ENCODE measurements around the gene MYH9.

The MYH9 gene

GRCh38 chr22:36339171-36340065 lies 48.3 kb downstream of the MYH9 start:
- H3K4me3 ChIP-seq (ENCODE audit: low read depth, low read length) = no peak overlapping the region
- TF ChIP-seq, protein P1, sequence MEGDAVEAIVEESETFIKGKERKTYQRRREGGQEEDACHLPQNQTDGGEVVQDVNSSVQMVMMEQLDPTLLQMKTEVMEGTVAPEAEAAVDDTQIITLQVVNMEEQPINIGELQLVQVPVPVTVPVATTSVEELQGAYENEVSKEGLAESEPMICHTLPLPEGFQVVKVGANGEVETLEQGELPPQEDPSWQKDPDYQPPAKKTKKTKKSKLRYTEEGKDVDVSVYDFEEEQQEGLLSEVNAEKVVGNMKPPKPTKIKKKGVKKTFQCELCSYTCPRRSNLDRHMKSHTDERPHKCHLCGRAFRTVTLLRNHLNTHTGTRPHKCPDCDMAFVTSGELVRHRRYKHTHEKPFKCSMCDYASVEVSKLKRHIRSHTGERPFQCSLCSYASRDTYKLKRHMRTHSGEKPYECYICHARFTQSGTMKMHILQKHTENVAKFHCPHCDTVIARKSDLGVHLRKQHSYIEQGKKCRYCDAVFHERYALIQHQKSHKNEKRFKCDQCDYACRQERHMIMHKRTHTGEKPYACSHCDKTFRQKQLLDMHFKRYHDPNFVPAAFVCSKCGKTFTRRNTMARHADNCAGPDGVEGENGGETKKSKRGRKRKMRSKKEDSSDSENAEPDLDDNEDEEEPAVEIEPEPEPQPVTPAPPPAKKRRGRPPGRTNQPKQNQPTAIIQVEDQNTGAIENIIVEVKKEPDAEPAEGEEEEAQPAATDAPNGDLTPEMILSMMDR (IDR thresholded peaks at IDR 0.05; ENCODE audit: low read depth, low read length) = no peak

GRCh38 chr22:36337365-36338130 lies 50.2 kb downstream of the MYH9 start:
- TF ChIP-seq, protein P1 (IDR thresholded peaks at IDR 0.05; ENCODE audit: low read depth, low read length) = no peak
- no peak overlapping the region for H3K4me3 ChIP-seq (ENCODE audit: low read depth, low read length)

DNA sequence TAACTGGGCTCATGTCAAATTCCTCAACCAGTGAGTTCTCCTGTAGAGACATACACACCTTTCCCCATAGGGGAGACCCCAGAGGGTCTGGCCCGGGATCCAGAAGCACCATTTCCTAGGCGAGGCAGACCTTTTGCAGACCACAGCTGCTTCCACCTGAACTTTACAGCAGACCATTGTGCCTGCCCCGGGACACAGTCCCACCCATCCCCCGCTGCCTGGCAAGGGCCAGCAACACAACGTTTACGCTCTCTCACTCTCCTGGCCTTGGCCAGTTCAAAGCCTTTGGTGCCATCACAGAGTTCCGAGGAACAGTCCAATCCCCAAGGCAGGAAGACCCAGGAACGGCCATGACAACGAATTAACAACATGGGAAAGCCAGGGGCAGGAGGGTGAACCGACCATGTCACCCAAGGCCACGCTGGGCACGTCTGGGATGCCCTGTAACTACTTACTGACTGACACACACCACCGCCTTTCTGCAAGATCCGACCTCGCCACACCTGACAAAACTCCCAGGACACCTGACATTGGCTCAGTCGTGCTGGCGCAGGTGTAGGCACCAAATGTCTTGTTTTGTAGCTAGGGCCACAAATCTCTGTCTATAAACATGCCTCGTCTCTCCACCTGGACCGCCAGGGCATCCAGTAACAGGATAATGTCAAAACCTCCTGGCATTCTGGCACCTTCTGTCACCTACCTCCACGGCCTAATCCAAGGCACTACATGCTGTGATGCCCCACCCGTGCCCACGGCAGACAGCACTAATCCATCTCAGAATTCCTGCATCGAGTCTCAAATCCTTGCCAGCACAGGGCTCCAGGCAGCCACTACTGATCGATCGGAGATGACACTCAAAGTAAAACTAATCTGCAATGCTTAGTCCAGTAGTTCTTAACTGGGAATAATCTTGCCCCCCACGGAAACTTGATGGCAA lies 51.3 kb downstream of the MYH9 start:
- TF ChIP-seq, protein P1 (IDR thresholded peaks at IDR 0.05; ENCODE audit: low read depth, low read length) = no peak

GRCh38 chr22:36335621-36336020 lies 52.1 kb downstream of the MYH9 start:
- TF ChIP-seq, protein P1 (IDR thresholded peaks at IDR 0.05; ENCODE audit: low read depth, low read length) = no peak
- no peak overlapping the region for H3K4me3 ChIP-seq (ENCODE audit: low read depth, low read length)

More for the DNA sequence above, 51.3 kb downstream of the MYH9 start:
- no peak overlapping the region for H3K4me3 ChIP-seq (ENCODE audit: low read depth, low read length)

DNA sequence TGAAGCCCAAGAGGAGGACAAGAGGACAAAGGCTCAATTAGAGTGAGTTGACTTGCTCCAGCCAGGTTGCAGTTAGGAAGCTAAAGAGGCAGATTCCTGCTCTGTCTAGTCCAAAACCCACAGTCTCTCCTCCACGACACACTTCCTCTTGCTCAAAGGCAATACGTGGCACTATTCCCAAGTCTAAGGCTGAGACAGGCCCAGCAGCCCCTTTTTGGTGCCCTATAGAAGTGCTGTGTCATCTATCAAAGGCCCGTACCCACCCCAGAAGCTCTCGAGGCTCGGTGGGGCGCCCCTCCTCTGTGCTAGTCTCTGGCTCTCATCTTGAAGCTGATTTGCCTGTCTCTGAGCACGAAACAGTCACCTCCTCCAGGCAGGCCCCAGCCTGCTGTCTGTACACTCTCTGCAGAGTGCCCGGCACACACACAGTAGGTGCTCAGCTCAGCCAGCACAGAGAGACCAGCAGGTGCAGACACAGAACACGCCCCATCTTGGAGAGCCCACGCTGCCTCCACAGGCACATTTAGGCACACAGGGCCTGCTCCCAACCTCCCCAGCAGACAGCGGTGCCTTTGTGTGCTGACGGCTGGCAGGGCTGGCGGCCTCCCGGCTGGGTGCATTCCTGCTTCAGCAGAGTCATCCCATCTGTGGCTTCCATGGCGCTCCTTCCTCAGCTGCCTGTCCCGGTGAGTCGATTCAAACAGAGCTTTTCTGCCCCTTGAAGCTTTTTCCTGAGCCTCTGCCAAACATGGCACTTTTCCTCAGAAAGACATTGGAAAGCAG lies 52.8 kb downstream of the MYH9 start:
- TF ChIP-seq, protein P1 (IDR thresholded peaks at IDR 0.05; ENCODE audit: low read depth, low read length) = no peak
- no peak overlapping the region for H3K4me3 ChIP-seq (ENCODE audit: low read depth, low read length)

- no peak overlapping the region for H3K4me3 ChIP-seq (ENCODE audit: low read depth, low read length)
- TF ChIP-seq, protein P1 (IDR thresholded peaks at IDR 0.05; ENCODE audit: low read depth, low read length) = no peak
These were observed 53.5 kb downstream of the MYH9 start for GRCh38 chr22:36334081-36334820.
